Epithelial cell of proximal tubule (primary cell): ENCODE results near the gene PROSER3. TPM values are rescaled to one million over a fixed set of nuclear protein-coding genes. Genes with fewer than 3 reads are reported as not detected.

Experiments
- DNase-seq: peaks from one replicate; pipeline ENCODE4 v3.0.0-alpha.2; 2011; ENCODE audit warnings: low read depth
- H3K4me3 ChIP-seq: 2 replicates; pipeline ENCODE4 v1.5.1; 2011; ENCODE audit warnings: low read depth, mild to moderate bottlenecking, low read length
- total RNA-seq: library from RNA; depleted of rRNA; stranded (reverse); fragments of >200 nt; gene quantifications from 2 replicates; pipeline ENCODE4 v1.2.3, GENCODE V29; 2015
- TF ChIP-seq, protein P1 (sequence below): conservative IDR thresholded peaks from 2 replicates; pipeline ENCODE4 v1.5.1; 2012; ENCODE audit warnings: low read depth, mild to moderate bottlenecking, low read length

The PROSER3 gene
- total RNA-seq, 1 donor from 2014 or later = 14.7 TPM

DNA sequence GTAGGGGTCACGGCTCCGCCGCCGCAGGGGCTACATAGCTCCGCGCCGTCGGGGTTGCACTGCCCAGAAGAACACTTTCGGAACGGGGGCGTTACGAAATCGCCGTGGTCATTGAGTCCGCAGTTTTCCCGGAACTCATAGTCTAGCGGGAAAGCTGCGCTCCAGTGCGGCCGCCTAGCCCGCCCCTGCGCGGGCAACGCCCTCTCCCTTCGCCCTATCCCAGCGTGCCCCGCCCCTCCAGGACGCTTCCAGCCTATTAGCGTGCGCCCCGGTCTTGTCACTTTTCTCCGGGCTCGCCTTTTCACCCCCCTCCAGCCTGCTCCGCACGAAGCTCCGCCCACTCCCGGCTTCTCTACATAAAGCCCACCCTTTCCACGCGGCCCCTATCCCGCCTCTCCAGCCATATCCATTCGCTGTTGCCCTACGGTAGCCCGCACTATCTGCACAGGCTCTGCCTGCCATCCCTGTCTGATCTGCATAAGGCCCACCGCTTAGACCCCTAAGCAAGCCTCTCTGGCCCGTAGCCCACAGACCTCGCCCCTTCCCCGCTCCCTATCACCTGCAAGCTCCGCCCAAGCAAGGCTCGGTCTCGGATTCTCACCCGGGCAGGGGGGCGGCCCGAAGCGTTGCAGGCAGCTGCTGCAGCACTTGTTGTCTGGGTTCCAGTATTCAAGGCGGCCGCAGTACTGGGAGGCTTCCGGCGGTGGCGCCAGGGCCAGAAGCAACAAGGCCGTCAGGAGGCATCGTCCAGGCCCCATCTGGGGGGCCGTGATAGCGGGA, 17.4 kb upstream of the PROSER3 start:
- TF ChIP-seq, protein P1, sequence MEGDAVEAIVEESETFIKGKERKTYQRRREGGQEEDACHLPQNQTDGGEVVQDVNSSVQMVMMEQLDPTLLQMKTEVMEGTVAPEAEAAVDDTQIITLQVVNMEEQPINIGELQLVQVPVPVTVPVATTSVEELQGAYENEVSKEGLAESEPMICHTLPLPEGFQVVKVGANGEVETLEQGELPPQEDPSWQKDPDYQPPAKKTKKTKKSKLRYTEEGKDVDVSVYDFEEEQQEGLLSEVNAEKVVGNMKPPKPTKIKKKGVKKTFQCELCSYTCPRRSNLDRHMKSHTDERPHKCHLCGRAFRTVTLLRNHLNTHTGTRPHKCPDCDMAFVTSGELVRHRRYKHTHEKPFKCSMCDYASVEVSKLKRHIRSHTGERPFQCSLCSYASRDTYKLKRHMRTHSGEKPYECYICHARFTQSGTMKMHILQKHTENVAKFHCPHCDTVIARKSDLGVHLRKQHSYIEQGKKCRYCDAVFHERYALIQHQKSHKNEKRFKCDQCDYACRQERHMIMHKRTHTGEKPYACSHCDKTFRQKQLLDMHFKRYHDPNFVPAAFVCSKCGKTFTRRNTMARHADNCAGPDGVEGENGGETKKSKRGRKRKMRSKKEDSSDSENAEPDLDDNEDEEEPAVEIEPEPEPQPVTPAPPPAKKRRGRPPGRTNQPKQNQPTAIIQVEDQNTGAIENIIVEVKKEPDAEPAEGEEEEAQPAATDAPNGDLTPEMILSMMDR = peak; percentile 16
- DNase-seq = no peak
- peak overlapping the region; percentile 56 for H3K4me3 ChIP-seq

DNA sequence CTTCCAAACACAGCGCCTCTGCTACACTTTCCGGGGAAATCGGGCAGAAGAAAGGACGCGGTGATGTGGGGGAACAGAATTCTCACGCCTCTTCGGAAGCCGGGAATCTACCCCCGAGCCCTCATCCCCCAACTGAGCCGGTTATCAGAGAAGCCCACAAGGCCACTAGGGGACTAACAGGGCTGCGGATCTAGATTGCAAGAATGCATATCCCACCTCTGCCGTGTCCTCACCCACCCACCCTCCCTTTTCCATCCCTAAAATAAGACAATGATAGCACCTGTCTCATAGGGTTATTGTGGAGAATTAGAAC, 16.8 kb upstream of the PROSER3 start:
- peak overlapping the region; percentile 56 for H3K4me3 ChIP-seq
- TF ChIP-seq, protein P1 = peak; percentile 5
- DNase-seq = no peak

GRCh38 chr19:35742121-35742724, 15.8 kb upstream of the PROSER3 start, which contains the start of gene IGFLR1:
IGFLR1 (minus strand) TSS chr19:35742452; CDS start chr19:35741180, 1,272 bp downstream.
- H3K4me3 ChIP-seq = peak within 1 kb of the TSS; percentile 56
- TF ChIP-seq, protein P1 = no peak
- DNase-seq = no peak

DNA sequence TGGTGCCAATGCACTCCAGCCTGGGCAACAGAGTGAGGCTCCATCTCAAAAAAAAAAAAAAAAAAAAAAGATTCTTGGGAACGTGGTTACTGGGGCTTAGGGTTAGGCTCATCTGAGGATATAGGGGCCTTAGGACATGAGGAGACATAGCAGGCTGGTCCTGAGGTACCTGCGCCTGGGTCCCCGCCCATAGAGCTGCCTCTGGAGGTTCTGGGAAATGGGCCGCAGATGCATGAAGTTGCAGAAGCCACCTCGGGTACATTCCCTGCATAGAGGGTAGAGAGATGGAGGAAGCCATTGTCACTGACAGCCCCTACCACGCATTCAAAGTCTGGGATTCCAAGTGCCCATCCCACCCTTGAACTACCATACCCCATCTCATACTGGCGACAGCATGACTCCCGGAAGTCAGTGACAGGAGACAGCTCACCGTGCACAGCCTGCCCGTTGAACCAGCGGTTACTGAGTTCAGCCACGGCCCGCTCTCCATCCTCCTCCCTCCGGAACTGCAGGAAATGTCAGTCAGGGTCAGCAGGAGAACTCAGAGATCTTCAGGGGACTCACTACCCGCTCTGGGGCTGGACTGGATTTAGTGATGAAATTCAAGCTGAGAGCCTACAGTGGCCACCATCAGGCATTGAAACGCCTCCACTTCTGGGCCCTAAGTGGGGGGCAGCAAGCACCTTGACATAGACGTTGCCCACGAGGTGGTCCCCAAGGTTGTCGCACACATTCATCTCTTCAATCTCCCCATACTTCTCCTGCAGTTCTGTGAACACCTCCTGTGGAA, 14.1 kb upstream of the PROSER3 start:
- H3K4me3 ChIP-seq = peak overlapping the region; percentile 91
- TF ChIP-seq, protein P1 = no peak
- no peak for DNase-seq

- peak; percentile 70 for DNase-seq
- TF ChIP-seq, protein P1 = peak; percentile 51
- H3K4me3 ChIP-seq = peak overlapping the region; percentile 91
Observed at GRCh38 chr19:35744430-35745327, 13.3 kb upstream of the PROSER3 start.
